B cell (primary cell): ENCODE data around the gene LENG9. TPM values are rescaled to one million over a fixed set of nuclear protein-coding genes. Genes with fewer than 3 reads are reported as not detected.

Source experiments
- ATAC-seq: fragments of 200-7000 bp; cut with Tn5 transposase; one replicate; pipeline ENCODE4 v1.10.0; 2021; ENCODE audit warnings: low read depth, mild to moderate bottlenecking, moderate number of reproducible peaks, moderate library complexity
- CTCF ChIA-PET: fragments of 350-600 bp; sonication (Branson Sonifier 250); formaldehyde crosslinking; loops from one replicate; lab custom pipeline; 2021; ENCODE audit warnings: antibody characterized with exemption, inconsistent platforms; lab: Charles Lee
- POLR2A ChIA-PET: fragments of 350-600 bp; sonication (Branson Sonifier 250); formaldehyde crosslinking; loops from one replicate; lab custom pipeline; 2021; ENCODE audit warnings: antibody characterized with exemption; lab: Charles Lee
- DNase-seq: peaks from one replicate; pipeline ENCODE4 v3.0.0; 2013
- H2AFZ ChIP-seq: 2 replicates; pipeline ENCODE4 v1.6.1; 2012; ENCODE audit warnings: mild to moderate bottlenecking, low read depth, low read length; ENCODE audit not compliant: insufficient read depth, poor library complexity, severe bottlenecking
- H3K27ac ChIP-seq, 2 donors: 1 replicate in 1 of 2; 2 replicates in 1 of 2; pipeline ENCODE4 v1.5.1; 2012 to 2013; ENCODE audit warnings: low read length in 2 of 2, mild to moderate bottlenecking in 2 of 2, moderate library complexity in 1 of 2
- H3K27me3 ChIP-seq, 4 experiments: fragments of 200-600 bp in 1 of 4; sonication (generic) in 1 of 4; replicated peaks in 1 of 4; 1 replicate in 2 of 4; 2 replicates in 2 of 4; pipeline versions ENCODE4 v1.6.1 to v1.7.0; 2013 to 2016; ENCODE audit warnings: low read length in 3 of 4, mild to moderate bottlenecking in 2 of 4, mixed read lengths in 1 of 4, moderate library complexity in 1 of 4; ENCODE audit not compliant: insufficient read depth in 4 of 4, control insufficient read depth in 3 of 4; ENCODE audit errors: control extremely low read depth in 1 of 4
- H3K36me3 ChIP-seq, 2 experiments: replicated peaks in 1 of 2; 1 replicate in 1 of 2; 2 replicates in 1 of 2; pipeline versions ENCODE4 v1.6.1 to v1.7.1; 2013; ENCODE audit warnings: low read length in 1 of 2; ENCODE audit not compliant: insufficient read depth in 2 of 2, control insufficient read depth in 1 of 2; ENCODE audit errors: control extremely low read depth in 1 of 2, extremely low read depth in 1 of 2
- H3K4me1 ChIP-seq, 2 donors: fragments of 200-600 bp in 1 of 2; sonication (generic) in 1 of 2; 1 replicate in 1 of 2; 2 replicates in 1 of 2; pipeline versions ENCODE4 v1.5.1 to v1.6.1; 2013 to 2017; ENCODE audit warnings: low read length in 2 of 2; ENCODE audit not compliant: control insufficient read depth in 2 of 2, insufficient read depth in 2 of 2
- H3K4me2 ChIP-seq: replicated peaks from 2 replicates; pipeline ENCODE3; 2012; ENCODE audit warnings: mild to moderate bottlenecking, low read depth, low read length; ENCODE audit not compliant: poor library complexity, severe bottlenecking
- H3K4me3 ChIP-seq, 5 experiments: fragments of 200-600 bp in 1 of 5; sonication (generic) in 1 of 5; 1 replicate in 3 of 5; 2 replicates in 2 of 5; pipeline versions ENCODE4 v1.5.1 to v1.7.0; 2011 to 2016; ENCODE audit warnings: low read length in 4 of 5, mild to moderate bottlenecking in 4 of 5, low read depth in 2 of 5, control low read depth in 1 of 5, moderate library complexity in 1 of 5; ENCODE audit not compliant: insufficient read depth in 1 of 5; ENCODE audit errors: control extremely low read depth in 1 of 5, extremely low read depth in 1 of 5
- H3K79me2 ChIP-seq: fragments of 200-600 bp; sonication (generic); one replicate; pipeline ENCODE4 v1.6.0; 2016; ENCODE audit warnings: low read length; ENCODE audit not compliant: control insufficient read depth, insufficient read depth
- H3K9ac ChIP-seq: fragments of 200-600 bp; sonication (generic); 2 replicates; pipeline ENCODE4 v1.6.1; 2017; ENCODE audit warnings: mild to moderate bottlenecking, low read length, moderate library complexity
- H3K9me3 ChIP-seq, 3 donors: one replicate each; pipeline versions ENCODE4 v1.6.1 to v1.7.1; 2013; ENCODE audit warnings: low read length in 2 of 3; ENCODE audit not compliant: control insufficient read depth in 2 of 3, insufficient read depth in 1 of 3; ENCODE audit errors: control extremely low read depth in 1 of 3
- H4K20me1 ChIP-seq: 2 replicates; pipeline ENCODE4 v1.6.0; 2012; ENCODE audit warnings: mild to moderate bottlenecking, low read length; ENCODE audit not compliant: insufficient read depth, control insufficient read depth, poor library complexity, severe bottlenecking
- H3K27ac Mint-ChIP-seq: one replicate; pipeline ENCODE4 v1.8.0; 2021; ENCODE audit warnings: mixed read lengths
- H3K27me3 Mint-ChIP-seq: one replicate; pipeline ENCODE4 v1.8.0; 2021; ENCODE audit warnings: mixed read lengths
- H3K4me1 Mint-ChIP-seq: one replicate; pipeline ENCODE4 v1.8.0; 2021; ENCODE audit warnings: mixed read lengths
- H3K4me3 Mint-ChIP-seq: one replicate; pipeline ENCODE4 v1.8.0; 2021; ENCODE audit warnings: mixed read lengths
- H3K9me3 Mint-ChIP-seq: one replicate; pipeline ENCODE4 v1.8.0; 2022; ENCODE audit warnings: mixed read lengths; ENCODE audit not compliant: insufficient read depth
- EZH2 ChIP-seq: IDR thresholded peaks from 2 replicates; pipeline ENCODE4 v1.6.1; 2012; ENCODE audit warnings: borderline replicate concordance, low read depth, mild to moderate bottlenecking, moderate library complexity, low read length; ENCODE audit not compliant: insufficient read depth, poor library complexity, severe bottlenecking
- WGBS: methylation state at CpG from one replicate; pipeline ENCODE4 v1.1.5; 2013; ENCODE audit warnings: missing lambda C conversion rate; ENCODE audit not compliant: insufficient coverage; 5-methylcytosine and 5-hydroxymethylcytosine counted together
- intact Hi-C: fragments of 100-400 bp; cut with micrococcal nuclease; formaldehyde crosslinking; loops from one replicate; pipeline ENCODE4 v1.10.0; 2022
- polyA plus RNA-seq: library from polyadenylated mRNA; depleted of rRNA; stranded (reverse); fragments of >200 nt; gene quantifications from 2 replicates; pipeline ENCODE4 v1.2.3, GENCODE V29; 2012
- total RNA-seq, 2 donors: library from RNA; stranded (reverse); fragments of 120-200 nt in 1 of 2; gene quantifications; 1 replicate in 1 of 2; 2 replicates in 1 of 2; pipeline versions ENCODE4 v1.2.3 to v1.2.4, GENCODE V29; 2013 to 2022
- TF ChIP-seq, protein P1 (sequence below): fragments of 200-600 bp; IDR thresholded peaks from one replicate; pipeline ENCODE4 v1.8.0; 2022; ENCODE audit warnings: antibody characterized with exemption, mild to moderate bottlenecking

Gene LENG9
- total and polyA plus RNA-seq, 2 donors (not counting 1 experiment from before 2014, with no cell fraction given): 4.6 to 6.6 TPM

DNA sequence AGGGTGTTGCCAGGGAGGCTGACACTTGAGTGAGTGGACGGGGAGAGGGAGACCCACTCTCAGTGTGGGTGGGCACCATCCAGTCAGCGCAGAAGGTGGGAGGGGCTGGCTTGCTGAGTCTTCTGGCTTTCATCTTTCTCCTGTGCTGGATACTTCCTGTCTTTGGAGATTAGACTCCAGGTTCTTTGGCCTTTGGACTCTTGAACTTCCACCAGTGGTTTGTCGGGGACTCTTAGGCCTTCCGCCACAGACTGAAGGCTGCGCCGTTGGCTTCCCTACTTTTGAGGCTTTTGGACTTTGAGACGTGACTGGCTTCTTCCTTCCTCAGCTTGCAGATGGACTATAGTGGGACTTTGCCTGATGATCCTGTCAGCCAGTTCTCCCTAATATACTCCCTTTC, 18.8 kb downstream of the LENG9 start:
- H3K4me3 Mint-ChIP-seq: no peak overlapping the region

DNA sequence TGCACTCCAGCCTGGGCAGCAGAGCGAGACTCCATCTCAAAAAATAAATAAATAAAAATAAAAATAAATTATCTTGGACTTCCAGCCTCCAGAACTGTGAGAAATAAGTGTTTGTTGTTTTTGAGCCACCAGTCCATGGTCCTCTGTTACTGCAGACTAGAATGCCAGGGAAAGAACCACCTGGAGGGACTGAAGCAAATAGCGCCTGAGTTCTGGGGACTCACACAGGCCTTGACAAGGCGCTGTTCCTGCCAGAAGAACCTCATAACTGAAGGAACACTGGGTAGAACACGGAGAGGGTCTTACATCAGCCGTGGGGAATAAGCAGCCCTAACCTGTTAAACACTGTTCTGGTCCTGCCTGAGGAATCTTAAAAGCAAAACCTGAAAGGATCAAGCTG, 22.9 kb downstream of the LENG9 start:
- no peaks in the 10 kb centered on the region for H3K4me1 ChIP-seq
- ATAC-seq (no peak), DNase-seq (no peak)
- no peak overlapping the region for H2AFZ ChIP-seq
- H3K9me3 Mint-ChIP-seq: no peaks in the 10 kb centered on the region
- H3K9ac ChIP-seq: no peak overlapping the region
- H3K27ac ChIP-seq: no peak overlapping the region
- peaks cover 11% of the 10 kb centered on the region for H3K79me2 ChIP-seq
- intact Hi-C loops: no loop called here
- peaks cover 8% of the 10 kb centered on the region for H4K20me1 ChIP-seq
- H3K27ac Mint-ChIP-seq: no peak overlapping the region
- 94% methylated on average over 4 of the region's 5 CpGs for WGBS
- ChIA-PET POLR2A (no interaction called here), CTCF (interaction anchor here (0.7 to 0.8 kb wide), 2 partner anchors 19 to 215 kb away, joined by 3 read pairs; no protein-coding TSS in a partner anchor)
- no peaks in the 10 kb centered on the region for H3K27me3 ChIP-seq
- peaks cover 4 to 15% of the 10 kb centered on the region in 2 experiments for H3K36me3 ChIP-seq
- peaks cover 6% of the 10 kb centered on the region for H3K4me1 Mint-ChIP-seq
- no peak overlapping the region for H3K4me2 ChIP-seq
- TF ChIP-seq EZH2: no peak
- TF ChIP-seq, protein P1, sequence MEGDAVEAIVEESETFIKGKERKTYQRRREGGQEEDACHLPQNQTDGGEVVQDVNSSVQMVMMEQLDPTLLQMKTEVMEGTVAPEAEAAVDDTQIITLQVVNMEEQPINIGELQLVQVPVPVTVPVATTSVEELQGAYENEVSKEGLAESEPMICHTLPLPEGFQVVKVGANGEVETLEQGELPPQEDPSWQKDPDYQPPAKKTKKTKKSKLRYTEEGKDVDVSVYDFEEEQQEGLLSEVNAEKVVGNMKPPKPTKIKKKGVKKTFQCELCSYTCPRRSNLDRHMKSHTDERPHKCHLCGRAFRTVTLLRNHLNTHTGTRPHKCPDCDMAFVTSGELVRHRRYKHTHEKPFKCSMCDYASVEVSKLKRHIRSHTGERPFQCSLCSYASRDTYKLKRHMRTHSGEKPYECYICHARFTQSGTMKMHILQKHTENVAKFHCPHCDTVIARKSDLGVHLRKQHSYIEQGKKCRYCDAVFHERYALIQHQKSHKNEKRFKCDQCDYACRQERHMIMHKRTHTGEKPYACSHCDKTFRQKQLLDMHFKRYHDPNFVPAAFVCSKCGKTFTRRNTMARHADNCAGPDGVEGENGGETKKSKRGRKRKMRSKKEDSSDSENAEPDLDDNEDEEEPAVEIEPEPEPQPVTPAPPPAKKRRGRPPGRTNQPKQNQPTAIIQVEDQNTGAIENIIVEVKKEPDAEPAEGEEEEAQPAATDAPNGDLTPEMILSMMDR: no peak
- H3K4me3 Mint-ChIP-seq: no peak overlapping the region
- no peaks in the 10 kb centered on the region for H3K9me3 ChIP-seq
- H3K4me3 ChIP-seq: no peak overlapping the region
- no peaks in the 10 kb centered on the region for H3K27me3 Mint-ChIP-seq

More for the DNA sequence above, 18.8 kb downstream of the LENG9 start:
- ATAC-seq (no peak), DNase-seq (no peak)
- H3K4me3 ChIP-seq: no peak overlapping the region
- Mint-ChIP-seq H3K9me3 (no peaks in the 10 kb centered on the region), H3K27ac (no peak overlapping the region), H3K4me1 (peaks cover 20% of the 10 kb centered on the region), H3K27me3 (no peaks in the 10 kb centered on the region)
- no peak overlapping the region for H3K27ac ChIP-seq
- no peak overlapping the region for H3K9ac ChIP-seq
- ChIA-PET CTCF (no interaction called here), POLR2A (no interaction called here)
- no peak for TF ChIP-seq EZH2
- TF ChIP-seq, protein P1: no peak
- peaks cover 0 to 2% (median 0%) of the 10 kb centered on the region in 3 donors for H3K9me3 ChIP-seq
- H4K20me1 ChIP-seq: peaks cover 4% of the 10 kb centered on the region
- peaks cover 26% of the 10 kb centered on the region for H3K79me2 ChIP-seq
- H2AFZ ChIP-seq: no peak overlapping the region
- no peaks in the 10 kb centered on the region for H3K27me3 ChIP-seq
- H3K4me1 ChIP-seq: peaks cover 11 to 14% of the 10 kb centered on the region in 2 donors
- WGBS: 93% methylated on average over 4 of the region's 7 CpGs
- intact Hi-C loops: no loop called here
- H3K36me3 ChIP-seq: peaks cover 2 to 19% of the 10 kb centered on the region in 2 experiments
- no peak overlapping the region for H3K4me2 ChIP-seq
